Left renal pelvis (tissue), 4 donors: ENCODE results near the gene OVOL1. TPM values are rescaled to one million over a fixed set of nuclear protein-coding genes. Genes with fewer than 3 reads are reported as not detected.
"Not testable (repeated sequence)": the region's sequence is repeated elsewhere in the genome, so short reads cannot be mapped to it uniquely, and the experiment has no call there.

Experiments
- DNase-seq, 4 donors: peaks; one replicate each; pipeline ENCODE4 v3.0.0-alpha.2; 2013; ENCODE audit warnings: low read depth in 4 of 4, low spot score in 3 of 4
- polyA plus RNA-seq, 4 donors: library from polyadenylated mRNA; unstranded; fragments of 120-200 nt; gene quantifications; one replicate each; pipeline ENCODE4 v1.2.1, GENCODE V29; 2013; ENCODE audit not compliant: insufficient read length in 4 of 4

The OVOL1 gene
- 10 to 100 TPM in 2 of 4 donors, 1 to 10 TPM in 1, under 1 TPM in 1; 0.23 to 15.9 (median 9.9) TPM for polyA plus RNA-seq

GRCh38 chr11:65786786-65787636, at the start of gene OVOL1:
OVOL1 (plus strand) TSS chr11:65787063; CDS start chr11:65787374, 311 bp downstream.
- DNase-seq, result no peak

- no peak for DNase-seq
Measured at GRCh38 chr11:65739022-65739421, 47.8 kb upstream of the OVOL1 start.

GRCh38 chr11:65741185-65741584, 45.7 kb upstream of the OVOL1 start:
- no peak for DNase-seq

- no peak for DNase-seq
Measured at GRCh38 chr11:65742353-65742752, 44.5 kb upstream of the OVOL1 start.

- DNase-seq, result no peak
Measured at GRCh38 chr11:65743681-65744025, 43.2 kb upstream of the OVOL1 start.

GRCh38 chr11:65744026-65744698, 42.7 kb upstream of the OVOL1 start:
- DNase-seq, result no peak

GRCh38 chr11:65744699-65745042, 42.2 kb upstream of the OVOL1 start:
- DNase-seq, result no peak

GRCh38 chr11:65745049-65745448, 41.8 kb upstream of the OVOL1 start:
- DNase-seq, result no peak

- not testable (repeated sequence) for DNase-seq
Measured at GRCh38 chr11:65762169-65762568, 24.7 kb upstream of the OVOL1 start.

- not testable (repeated sequence) for DNase-seq
Measured at GRCh38 chr11:65762816-65763215, 24.0 kb upstream of the OVOL1 start.

- no peak for DNase-seq
Measured at GRCh38 chr11:65764434-65764833, 22.4 kb upstream of the OVOL1 start.

- DNase-seq, result no peak
Measured at GRCh38 chr11:65766535-65766934, 20.3 kb upstream of the OVOL1 start.

- no peak for DNase-seq
Measured at GRCh38 chr11:65767406-65767805, 19.5 kb upstream of the OVOL1 start.

- DNase-seq, result not testable (repeated sequence)
Measured at GRCh38 chr11:65767806-65768205, 19.1 kb upstream of the OVOL1 start.

- DNase-seq, result no peak
Measured at GRCh38 chr11:65770951-65771567, 15.8 kb upstream of the OVOL1 start.

- no peak for DNase-seq
Measured at GRCh38 chr11:65771589-65772112, 15.2 kb upstream of the OVOL1 start.

GRCh38 chr11:65773784-65774411, 13.0 kb upstream of the OVOL1 start:
- no peak for DNase-seq

- DNase-seq, result no peak
Measured at GRCh38 chr11:65774525-65775306, 12.1 kb upstream of the OVOL1 start.

- no peak for DNase-seq
Measured at GRCh38 chr11:65776196-65776595, 10.7 kb upstream of the OVOL1 start.

GRCh38 chr11:65776710-65777141, 10.1 kb upstream of the OVOL1 start:
- DNase-seq, result no peak
